OCI-LY1 (cell line): ENCODE data around the gene NRSN1.

ENCODE experiments used
- CTCF ChIP-seq: fragments of 200-600 bp; sonication (generic), shearing (Covaris generic); IDR thresholded peaks from 2 replicates; pipeline ENCODE4 v1.5.1; 2017; ENCODE audit warnings: mild to moderate bottlenecking, antibody characterized with exemption, low read length, moderate library complexity, mixed read lengths
- EZH2 ChIP-seq: fragments of 200-600 bp; sonication (generic), shearing (Covaris generic); IDR thresholded peaks from 2 replicates; pipeline ENCODE4 v1.8.0; 2017; ENCODE audit warnings: borderline replicate concordance, mixed run types, mild to moderate bottlenecking, antibody characterized with exemption, low read length, moderate library complexity, mixed read lengths

GRCh38 chr6:24108056-24108455, 18.0 kb upstream of the NRSN1 start:
- TF ChIP-seq CTCF (no peak), EZH2 (no peak)
